Stimulated activated CD4-positive, alpha-beta T cell treated with anti-CD3 and anti-CD28 coated beads, Interleukin-2, amount 100 ng/mL, for 24 hours (primary cell): ENCODE results near the gene DAAM1.

Experiments used
- DNase-seq, 2 donors: peaks; one replicate each; pipeline ENCODE4 v3.0.0-alpha.2; 2020

The DAAM1 gene

DNA sequence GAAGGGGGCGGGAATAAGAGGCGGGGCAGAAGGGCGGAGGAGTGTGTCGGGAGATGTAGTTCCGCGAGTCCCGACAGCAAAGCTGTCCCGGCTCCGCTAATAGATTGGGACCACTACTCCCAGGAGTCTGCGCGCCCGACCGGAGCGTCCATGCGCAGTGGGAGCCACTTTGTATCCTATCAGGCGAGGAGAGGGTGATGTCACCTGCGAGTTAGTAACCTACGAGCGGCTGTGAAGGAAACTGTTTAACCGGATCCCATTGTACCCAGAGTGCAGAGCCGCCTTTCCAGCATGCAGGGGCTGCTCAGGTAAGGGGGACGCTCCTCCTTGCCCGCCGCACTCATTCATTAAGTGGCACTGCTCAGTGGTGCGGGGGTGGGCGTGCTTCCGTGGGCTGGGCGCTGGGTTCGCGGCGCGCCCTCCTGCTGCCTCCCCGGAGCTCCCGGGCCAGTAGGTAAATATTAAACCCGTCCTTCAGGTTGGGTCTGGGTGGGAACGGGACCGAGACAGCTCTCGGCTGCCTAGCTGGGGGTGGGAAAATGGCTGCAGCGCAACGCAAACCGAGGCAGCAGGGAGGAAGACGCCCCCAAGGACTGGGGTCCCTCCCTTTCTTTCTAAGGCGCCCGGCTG is at the start of gene DAAM1:
TSS of gene DAAM1 (plus strand) at position 207 of the 630 bp plus-strand sequence. CDS start 74,811 bp downstream, outside the sequence.
- DNase-seq = peak; percentile 91 to 94

DNA sequence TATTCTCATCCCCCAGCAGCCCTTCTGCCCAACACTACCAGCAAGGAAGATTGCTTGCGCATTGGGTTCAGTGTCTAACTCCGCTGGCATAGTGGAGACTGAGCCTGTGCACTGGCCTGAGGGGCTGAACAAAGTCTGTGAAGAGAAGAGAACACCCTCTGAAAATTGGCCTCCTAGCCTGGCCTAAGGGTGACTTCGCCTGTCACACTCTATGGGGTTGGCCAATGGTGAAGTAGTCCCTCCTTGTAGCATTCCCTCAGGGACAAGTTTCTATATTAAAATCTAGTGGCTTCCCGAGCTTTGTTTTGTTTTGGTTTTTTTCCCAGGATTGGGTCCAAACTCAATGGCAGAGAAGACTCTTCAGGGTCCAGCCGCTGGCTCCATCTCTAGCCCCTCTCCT is 49.1 kb upstream of the DAAM1 start:
- DNase-seq = no peak

DNA sequence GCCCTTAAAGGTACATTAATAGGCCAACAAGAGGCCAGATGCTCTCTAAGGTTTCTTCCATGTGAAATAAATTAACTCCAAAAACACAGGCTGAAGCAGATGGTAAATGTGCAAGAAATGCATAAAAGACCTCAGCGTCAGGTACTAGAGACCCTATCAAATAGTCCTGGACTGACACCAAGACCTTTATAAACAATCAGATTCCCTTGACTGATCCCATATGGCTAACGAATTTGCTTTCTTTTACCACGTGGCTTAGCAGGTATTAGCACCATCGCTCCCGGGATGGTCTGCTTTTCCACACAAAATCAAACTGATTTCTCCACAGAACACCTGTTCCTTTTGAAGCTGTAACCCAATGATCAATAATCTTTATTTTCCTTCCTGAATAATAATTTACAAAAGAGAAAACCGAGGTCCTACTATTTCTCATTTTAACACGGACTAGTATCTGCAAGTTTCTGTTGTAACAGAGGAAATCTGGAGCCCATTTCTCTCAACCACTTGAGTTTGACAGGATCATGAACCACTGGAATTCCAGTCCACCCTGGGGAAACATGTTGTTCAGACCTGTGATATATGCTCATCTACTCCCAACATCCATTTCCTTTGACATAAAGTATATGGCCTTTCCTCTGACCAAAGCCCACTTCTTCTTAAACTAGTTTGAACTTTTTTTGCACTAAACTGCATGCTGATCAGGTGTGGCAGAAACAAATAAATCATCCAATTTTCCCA is 48.2 kb upstream of the DAAM1 start:
- DNase-seq = no peak

DNA sequence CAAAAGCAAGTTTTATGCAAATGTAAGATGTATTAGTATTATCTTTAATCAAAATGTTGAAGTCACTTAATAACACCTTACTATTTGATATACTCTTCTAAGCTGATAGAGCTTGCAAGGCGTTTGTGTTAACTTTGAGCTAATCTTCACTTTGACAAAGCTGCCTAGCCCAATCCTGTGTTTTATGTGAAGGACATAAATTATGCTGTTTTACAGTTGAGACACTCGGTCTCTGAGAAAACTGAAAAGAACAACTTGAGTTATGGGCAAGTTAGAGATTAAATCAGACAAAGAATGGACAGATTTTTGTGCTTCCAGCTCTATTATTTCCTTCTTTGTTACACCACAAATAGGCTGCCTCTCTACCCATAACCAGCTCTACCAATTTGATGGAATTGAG is 42.0 kb upstream of the DAAM1 start:
- DNase-seq = no peak

DNA sequence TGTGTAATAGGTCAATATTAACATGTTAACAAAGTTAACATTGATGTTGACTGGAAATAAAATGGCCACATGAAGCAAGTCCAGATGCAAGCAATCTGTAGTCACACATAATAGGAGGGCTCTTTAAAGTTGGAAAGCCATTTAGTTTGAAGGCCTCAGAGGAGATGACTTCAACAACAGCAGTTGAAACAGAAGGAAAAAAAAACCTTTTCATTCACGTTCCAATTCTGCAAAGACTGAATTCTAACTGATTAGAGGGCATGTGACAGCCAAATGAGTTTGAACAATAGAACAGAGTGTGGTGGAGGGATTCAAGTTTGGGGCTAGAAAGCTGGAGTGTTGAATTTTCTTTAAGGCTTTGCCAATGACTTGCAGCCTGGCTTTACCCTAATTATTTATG is 41.5 kb upstream of the DAAM1 start:
- DNase-seq = no peak

DNA sequence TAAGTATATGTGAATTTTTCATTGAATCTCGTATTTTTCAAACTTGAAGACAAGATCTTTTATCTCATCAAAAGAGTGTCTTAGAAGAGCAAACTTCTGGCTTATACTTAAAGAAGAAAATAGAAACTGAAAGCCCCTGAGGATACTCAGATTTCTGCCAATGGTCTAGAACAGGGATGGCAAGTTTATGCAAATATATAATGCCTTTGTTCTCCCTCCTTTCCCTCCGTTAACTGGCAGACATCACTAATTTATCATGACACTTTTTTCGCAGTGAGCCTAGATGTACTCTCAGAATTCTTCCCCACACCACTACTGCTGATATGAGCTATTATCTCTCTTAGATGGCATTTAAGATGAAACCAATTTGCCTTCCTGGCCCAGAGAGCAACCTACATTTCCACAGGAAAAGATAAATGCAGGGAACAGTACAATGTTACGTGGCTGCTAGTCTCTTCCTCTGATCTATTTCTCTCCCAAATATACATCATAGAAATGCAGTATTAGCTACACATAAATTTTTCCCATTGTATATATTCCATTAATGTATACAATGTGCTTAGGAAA is 40.0 kb upstream of the DAAM1 start:
- DNase-seq = no peak

DNA sequence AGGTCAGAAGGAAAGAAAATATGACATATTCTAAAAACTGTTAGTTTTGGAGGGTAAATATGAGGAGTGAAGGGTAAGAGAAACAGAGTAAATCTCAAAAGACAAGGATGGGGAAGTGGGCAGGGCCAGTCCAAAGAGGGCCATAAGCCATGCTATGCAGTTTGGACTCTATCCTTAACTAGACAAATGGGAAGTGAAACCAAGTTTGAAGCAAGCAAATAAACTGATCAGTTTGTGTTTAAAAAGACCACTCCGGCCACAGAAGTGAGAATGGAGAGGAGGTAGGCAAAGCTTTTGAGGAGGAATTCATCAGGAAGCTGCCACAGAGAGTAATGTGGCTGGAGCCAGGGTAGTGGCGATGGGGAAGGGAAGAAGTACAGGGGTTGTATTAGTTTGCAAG is 37.5 kb upstream of the DAAM1 start:
- DNase-seq = no peak

DNA sequence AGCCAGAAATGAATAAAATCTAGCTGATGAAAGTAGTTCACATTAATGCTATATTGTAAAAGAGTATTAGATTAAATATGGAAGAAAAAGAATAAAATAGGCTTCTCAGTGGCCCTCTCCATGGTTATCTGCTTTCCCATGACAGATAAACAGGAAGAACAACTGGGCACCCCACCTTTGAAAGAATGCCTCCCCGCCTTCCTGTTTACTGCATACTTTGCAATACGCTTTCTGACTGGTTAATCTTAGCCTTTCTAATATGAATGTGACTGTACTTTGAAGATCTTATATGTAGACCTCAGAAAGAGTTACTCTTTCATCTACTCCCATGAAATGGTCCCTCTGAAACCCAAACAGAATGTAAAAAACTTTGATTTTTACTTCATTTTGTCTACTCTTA is 34.1 kb upstream of the DAAM1 start:
- no peak for DNase-seq

DNA sequence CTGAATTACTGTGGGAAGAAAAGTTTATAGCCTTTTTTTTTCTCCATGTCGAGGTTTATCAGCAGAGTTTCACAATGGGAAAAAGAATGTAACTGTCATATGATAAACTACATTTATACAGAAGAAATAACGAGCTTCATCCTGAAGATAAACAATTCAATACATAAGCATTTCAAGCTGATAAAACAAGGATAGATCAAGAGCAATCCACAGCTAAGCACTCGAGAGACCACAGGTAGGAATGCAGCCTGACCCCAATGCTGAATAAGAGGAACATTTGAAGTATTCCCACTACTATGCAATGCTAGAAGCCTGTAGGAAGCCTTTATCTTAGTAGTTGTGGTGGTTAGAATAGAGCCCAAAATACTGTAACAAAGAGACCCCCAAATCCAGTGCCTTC is 32.6 kb upstream of the DAAM1 start:
- DNase-seq = no peak

DNA sequence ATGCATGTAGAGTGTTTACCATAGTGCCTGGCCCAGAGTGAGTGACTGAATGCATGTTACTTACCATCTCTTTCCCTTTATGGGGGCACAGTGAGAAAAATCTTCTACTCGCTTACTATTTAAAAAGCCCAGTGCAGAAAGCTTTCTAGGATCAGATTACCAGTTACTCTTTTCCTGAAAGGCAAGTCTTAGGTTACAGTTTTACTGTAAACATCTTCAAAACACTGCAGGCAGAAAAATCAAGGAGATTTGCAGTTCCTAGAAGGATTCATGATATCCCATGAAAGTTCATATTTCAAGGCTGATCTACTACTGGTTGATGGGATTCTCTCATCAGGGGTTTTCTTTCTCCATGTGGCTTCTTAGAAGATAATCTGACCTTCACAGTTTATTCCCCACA is 29.3 kb upstream of the DAAM1 start:
- no peak for DNase-seq

DNA sequence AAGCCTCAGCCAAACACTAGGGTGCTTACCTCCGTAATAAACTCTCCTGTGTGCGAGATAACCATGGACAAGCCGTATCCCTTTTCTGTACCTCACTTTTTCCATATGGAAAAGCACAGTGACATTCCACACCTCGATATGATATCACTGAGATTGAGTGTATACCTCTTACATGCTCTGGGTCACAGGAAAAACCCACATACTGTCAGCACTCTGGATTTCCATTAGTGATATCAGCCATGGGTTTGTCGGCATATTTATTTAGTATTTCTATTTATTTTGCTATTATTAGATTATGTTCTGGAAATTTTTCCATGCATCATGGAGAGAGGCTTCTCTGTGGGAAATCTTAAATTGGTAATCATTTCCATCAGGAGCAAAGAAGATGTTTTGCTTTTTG is 28.0 kb upstream of the DAAM1 start:
- no peak for DNase-seq

DNA sequence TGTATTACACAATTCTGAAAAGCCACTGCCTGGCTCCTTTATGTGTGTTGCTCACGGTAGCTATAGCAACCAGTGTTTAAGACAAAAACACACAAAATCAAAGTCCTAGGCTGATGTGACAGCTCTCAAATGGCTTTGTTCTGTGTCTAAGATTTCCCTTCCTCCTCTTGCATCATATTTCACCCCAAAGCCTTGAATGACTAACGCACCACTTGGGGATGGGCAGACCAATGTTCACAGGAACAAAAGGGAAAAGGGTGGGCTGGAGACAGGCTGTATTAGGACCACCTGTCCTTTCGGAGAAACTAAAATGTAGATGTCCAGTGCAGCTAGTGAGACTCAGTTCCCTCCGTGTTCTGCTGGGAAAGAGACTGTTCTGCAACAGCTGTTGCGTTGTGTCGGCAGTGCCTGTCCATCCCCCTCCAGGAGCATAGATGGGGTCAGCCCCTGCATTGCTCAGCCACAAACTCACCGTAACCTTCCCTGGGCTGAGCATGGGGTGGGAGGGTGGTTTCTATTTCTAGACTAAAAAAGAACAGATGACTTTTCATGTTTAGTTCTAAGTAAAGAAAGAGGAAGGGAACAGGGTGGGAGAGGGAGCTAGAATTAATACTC is 26.8 kb upstream of the DAAM1 start:
- no peak for DNase-seq

DNA sequence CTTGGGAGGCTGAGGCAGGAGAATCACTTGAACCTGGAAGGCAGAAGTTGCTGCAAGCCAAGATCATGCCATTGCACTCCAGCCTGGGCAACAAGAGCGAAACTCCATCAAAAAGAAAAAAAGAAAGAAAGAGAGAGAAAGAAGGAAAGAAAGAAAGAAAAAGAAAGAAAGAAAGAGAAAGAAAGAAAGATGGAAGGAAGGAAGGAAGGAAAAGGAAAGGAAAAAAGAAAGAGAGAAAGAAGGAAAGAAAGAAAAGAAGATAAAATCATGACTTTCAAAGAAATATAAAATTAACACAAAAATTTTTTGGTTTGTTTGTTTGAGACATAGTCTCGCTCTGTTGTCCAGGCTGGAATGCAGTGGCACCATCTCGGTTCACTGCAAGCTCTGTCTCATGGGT is 22.2 kb upstream of the DAAM1 start:
- DNase-seq = no peak

DNA sequence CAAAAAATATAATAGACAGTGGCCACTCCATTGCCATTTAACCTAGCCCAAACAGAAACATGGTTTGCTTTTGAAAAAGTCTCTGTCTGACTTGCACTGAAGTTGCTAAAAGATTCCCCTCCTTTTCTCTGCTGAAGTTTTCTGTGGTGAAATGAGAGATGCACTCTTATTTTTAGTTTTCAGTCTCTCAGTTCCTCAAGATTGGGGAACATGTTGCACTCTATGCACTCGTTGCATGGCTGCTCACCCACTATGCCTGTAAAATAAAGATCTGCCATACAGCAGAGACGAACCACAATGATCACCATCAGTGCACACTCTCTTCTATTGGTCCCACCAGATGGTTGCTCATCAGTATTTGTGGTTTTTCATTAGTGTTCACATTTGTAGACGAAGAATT is 13.1 kb upstream of the DAAM1 start:
- DNase-seq = no peak

DNA sequence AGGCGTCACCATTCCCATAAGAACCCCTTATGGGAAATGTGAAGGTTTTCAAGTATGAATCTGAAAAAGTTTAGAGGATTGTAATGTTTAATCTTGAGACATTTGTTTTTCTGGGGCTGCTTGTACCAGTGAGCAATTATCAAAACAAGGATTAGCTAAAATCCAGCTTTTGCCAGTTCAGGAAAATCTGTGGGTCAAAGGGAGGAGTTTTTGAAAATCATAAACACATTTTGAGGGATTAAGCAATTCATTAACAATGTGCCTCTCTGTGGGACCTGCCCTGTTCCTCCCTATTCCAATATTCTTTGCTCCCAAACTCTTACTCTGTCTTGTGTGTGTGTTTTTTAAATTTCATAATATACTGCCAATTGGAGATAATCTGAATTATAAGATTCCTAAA is 11.7 kb upstream of the DAAM1 start:
- no peak for DNase-seq

DNA sequence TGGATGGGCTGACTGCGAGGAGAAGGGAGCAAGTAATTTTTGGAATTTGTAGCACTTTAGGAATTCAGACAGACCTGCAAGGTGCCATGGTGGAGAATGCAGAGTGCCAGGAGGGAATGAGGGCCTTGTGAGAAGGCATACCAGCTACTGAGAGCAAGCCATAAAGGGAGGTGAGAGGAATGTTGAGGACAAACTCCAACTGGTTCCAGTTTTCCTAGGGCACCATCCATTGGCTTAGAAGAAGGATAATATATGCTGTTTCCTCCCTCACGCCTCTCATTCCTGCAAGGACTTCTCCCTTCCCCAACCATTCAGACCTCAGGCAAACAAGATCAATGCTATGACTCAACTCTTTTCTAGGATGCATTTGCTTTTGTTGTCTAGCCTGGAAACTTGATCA is 11.2 kb upstream of the DAAM1 start:
- DNase-seq = no peak

DNA sequence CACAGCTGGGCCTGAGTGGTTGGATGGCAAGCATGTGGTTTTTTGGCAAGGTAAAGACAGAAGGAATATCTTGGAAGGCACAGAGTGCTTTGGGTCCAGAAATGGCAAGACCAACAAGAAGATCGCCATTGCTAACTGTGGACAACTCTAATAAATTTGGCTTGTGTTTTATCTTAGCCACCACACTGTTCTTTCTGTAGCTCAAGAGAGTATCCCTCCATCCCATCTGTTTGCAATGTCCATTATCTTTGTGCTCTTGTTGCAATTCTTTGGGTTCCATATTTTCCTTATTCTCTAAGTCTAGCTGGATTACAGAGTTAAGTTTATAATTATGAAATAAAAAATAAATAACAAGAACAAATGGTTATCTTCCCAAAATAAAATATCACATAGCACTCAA is 6.7 kb upstream of the DAAM1 start:
- no peak for DNase-seq

DNA sequence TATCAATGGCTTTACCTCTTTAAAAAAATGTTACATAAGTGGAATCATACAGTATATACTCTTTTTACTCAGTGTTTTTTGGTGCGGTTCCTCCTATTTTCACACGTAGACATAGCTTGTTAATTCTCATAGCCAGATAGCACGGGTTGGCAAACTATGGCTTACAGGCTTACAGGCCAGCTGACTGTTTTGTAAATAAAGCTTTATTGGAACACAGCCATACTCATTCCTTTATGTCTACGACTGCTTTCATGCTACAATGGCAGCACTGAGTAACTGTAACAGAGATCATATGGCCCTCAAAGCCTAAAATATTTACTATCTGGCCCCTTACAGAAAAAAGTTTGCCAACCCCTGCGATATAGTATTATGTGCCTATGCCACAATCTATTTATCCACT is 5.8 kb upstream of the DAAM1 start:
- DNase-seq = no peak

DNA sequence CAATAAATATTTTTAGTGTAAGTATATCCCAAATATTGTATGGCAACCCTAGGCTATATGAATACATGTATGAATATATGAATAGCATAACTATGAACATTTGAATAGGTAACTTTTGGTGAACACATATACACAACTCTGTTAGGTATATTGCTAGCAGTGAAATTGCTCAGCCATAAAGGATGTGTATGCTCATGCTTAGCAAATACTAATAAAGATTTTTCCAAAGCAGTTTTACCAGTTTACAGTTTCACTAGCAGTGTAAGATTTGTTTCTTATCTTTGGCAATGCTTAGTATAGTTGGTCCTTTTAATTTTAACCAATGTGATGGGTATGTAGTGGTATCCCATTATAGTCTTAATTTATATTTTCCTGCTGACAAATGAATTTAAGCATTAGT is 5.3 kb upstream of the DAAM1 start:
- DNase-seq = no peak

DNA sequence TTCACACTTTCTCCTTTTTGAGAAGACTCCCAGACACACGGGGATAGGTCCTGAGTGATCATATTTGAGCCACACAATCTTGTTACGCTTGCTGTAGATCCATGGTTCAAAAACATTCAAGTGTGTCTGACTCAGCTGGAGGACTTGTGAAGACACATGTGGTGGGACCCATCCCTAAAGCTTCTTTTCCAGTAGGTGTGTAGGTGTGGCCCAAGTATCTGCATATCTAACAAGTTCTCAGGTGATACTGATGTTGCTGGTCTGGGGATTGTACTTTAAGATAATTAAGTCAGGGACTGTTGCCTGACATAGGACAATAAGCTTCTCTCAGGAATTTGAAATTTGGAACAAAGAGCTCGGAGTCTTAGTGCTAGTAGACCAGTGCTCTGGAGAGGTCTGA is 4.1 kb upstream of the DAAM1 start:
- DNase-seq = no peak

DNA sequence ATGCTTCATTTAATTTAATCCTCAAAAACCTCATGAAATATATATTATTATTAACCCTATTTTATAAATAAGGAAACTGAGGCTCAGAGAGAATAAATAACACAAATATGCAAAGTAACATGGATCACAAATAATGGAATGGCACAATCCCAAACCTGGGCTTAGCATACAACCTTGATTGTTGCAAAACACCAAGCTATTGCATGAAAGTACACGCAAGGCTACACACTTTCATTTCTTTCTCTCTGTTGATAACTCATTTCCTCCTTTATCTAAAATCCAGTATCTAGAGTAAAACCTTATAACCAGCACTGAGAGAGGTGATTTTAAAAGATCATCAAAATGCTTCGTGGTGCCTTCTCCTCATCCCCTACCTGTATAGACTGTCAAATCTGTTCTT is 2.8 kb upstream of the DAAM1 start:
- DNase-seq = no peak

DNA sequence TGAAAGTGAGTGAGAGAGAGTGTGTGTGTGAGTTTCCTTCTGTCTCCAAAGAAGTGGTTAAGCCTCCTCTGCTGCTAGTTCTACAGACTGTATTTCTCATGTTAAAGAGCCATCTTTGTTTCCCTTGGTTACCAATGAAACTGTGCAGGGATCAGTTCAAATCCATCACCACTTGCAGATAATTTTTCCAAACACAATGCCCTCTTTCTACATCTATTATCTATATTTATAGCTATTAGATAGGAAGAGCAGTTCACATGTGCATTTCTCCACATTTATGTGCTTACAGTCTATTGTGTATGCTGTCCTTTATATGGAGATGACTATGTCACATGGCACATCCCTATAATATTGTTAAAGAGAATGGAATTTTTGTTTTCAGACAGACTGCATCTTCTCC is 2.2 kb upstream of the DAAM1 start:
- no peak for DNase-seq

DNA sequence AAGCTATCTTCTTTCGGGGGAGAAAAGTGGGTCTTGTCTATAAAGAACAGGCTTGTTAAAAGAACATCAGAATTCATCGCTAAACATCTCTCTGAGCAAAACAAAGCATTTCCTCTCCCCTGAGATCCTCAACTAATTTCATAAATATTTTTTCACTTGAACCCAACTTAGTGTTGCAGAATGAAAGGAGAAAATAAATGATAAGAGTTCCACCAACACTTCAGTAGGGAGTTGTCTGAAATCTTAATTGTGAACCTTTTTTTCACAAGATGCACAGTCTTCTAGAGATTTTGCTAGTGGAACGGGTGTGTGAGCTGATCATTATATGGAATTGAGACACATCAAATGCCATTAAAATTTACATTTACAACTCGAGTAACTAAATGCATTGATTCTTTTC is 1.3 kb upstream of the DAAM1 start:
- DNase-seq = no peak

DNA sequence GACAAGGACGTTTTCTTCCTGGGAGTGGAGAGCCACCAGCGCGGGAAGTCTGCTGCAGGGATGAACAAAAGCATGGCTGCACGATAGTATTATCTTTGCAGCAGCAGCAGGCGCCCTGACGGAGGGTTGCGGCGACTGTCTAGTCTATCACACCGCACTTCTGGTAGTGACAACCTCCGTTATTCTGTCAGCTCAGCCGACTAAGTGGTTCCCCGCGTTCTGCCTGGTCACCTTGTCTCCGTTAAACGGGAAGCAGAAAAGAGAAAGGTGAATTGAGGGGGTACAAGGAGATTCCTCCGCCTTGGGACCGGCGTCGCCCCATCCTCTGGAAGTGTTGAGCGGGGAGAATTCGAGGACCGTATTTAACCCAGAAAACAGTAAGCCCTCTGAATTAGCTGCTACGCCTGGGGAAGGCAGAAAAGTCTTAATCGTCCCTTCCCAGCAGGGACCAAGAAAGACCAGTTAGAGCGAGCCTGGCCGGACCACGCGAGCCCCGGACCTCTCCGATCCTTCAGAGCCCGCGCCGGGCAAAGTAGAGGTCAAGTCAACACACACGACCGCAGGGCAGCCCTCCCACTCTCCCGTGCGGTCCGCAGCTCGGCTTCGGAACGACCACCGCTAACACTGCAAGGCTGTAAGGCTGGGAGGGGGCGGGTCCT is 536 bp upstream of the DAAM1 start:
- DNase-seq = peak; percentile 29 to 42
